WTC11 (cell line): ENCODE data around the gene PUSL1. TPM values are rescaled to one million over a fixed set of nuclear protein-coding genes. Genes with fewer than 3 reads are reported as not detected.

Source experiments
- ATAC-seq: fragments of 200-7000 bp; cut with Tn5 transposase; 2 replicates; pipeline ENCODE4 v1.10.0; 2021; ENCODE audit warnings: mild to moderate bottlenecking, moderate library complexity
- CTCF ChIA-PET: fragments of 300-600 bp; sonication (Branson Sonifier 250); formaldehyde crosslinking; loops from one replicate; lab custom pipeline; 2021; ENCODE audit warnings: antibody characterized with exemption; lab: Charles Lee
- POLR2A ChIA-PET: fragments of 350-600 bp; sonication (Branson Sonifier 250); formaldehyde crosslinking; loops from one replicate; lab custom pipeline; 2021; ENCODE audit warnings: antibody characterized with exemption; lab: Charles Lee
- DNase-seq: peaks from one replicate; pipeline ENCODE4 v3.0.0; 2021; ENCODE audit warnings: low spot score
- H3K27ac Mint-ChIP-seq: 2 replicates; pipeline ENCODE4 v1.8.0; 2021; ENCODE audit warnings: mixed read lengths
- H3K27me3 Mint-ChIP-seq: 2 replicates; pipeline ENCODE4 v1.8.0; 2021; ENCODE audit warnings: low read depth, mild to moderate bottlenecking, moderate library complexity, mixed read lengths
- H3K36me3 Mint-ChIP-seq: 2 replicates; pipeline ENCODE4 v1.8.0; 2021; ENCODE audit warnings: mixed read lengths
- H3K4me1 Mint-ChIP-seq: 2 replicates; pipeline ENCODE4 v1.8.0; 2022; ENCODE audit warnings: mixed read lengths
- H3K4me3 Mint-ChIP-seq: 2 replicates; pipeline ENCODE4 v1.8.0; 2021; ENCODE audit warnings: mild to moderate bottlenecking, moderate library complexity, mixed read lengths
- H3K9me3 Mint-ChIP-seq: 2 replicates; pipeline ENCODE4 v1.8.0; 2021; ENCODE audit warnings: mixed read lengths
- ARID4B ChIP-seq: sonication (generic); formaldehyde crosslinking; IDR thresholded peaks from 2 replicates; pipeline ENCODE4 v1.8.0; 2023; ENCODE audit warnings: missing genetic modification reagents, mild to moderate bottlenecking, borderline replicate concordance
- FOXK1 ChIP-seq: sonication (generic); formaldehyde crosslinking; IDR thresholded peaks from 2 replicates; pipeline ENCODE4 v1.8.0; 2022; ENCODE audit warnings: mild to moderate bottlenecking, moderate library complexity, missing genetic modification reagents
- GRHL2 ChIP-seq: fragments of 250-450 bp; sonication (Bioruptor Pico); IDR thresholded peaks from 2 replicates; pipeline ENCODE4 v1.8.0; 2022; ENCODE audit warnings: mild to moderate bottlenecking, moderate library complexity; ENCODE audit not compliant: insufficient replicate concordance, severe bottlenecking
- GTF2I ChIP-seq: fragments of 250-450 bp; sonication (Bioruptor Pico); conservative IDR thresholded peaks from 2 replicates; pipeline ENCODE4 v1.4.0; 2021; ENCODE audit warnings: mild to moderate bottlenecking
- IRF2 ChIP-seq: sonication (generic); formaldehyde crosslinking; IDR thresholded peaks from 2 replicates; pipeline ENCODE4 v1.8.0; 2022; ENCODE audit warnings: low read depth, missing genetic modification reagents, borderline replicate concordance
- NFATC4 ChIP-seq: fragments of 250-450 bp; sonication (Bioruptor Pico); IDR thresholded peaks from 2 replicates; pipeline ENCODE4 v1.9.0; 2021; ENCODE audit warnings: mild to moderate bottlenecking
- RELA ChIP-seq: sonication (generic); formaldehyde crosslinking; IDR thresholded peaks from 2 replicates; pipeline ENCODE4 v1.8.1; 2022; ENCODE audit warnings: missing genetic modification reagents, mild to moderate bottlenecking, borderline replicate concordance
- RORB ChIP-seq: fragments of 250-450 bp; sonication (Bioruptor Pico); IDR thresholded peaks from 2 replicates; pipeline ENCODE4 v1.9.0; 2021; ENCODE audit warnings: mild to moderate bottlenecking
- SOX15 ChIP-seq: fragments of 250-450 bp; sonication (Bioruptor Pico); IDR thresholded peaks from 2 replicates; pipeline ENCODE4 v1.9.0; 2021; ENCODE audit warnings: mild to moderate bottlenecking
- TCF7 ChIP-seq: sonication (generic); formaldehyde crosslinking; IDR thresholded peaks from 2 replicates; pipeline ENCODE4 v1.8.0; 2022; ENCODE audit warnings: mild to moderate bottlenecking, low read depth, missing genetic modification reagents, moderate library complexity
- TEAD4 ChIP-seq: sonication (generic); formaldehyde crosslinking; IDR thresholded peaks from 2 replicates; pipeline ENCODE4 v1.8.0; 2022; ENCODE audit warnings: mild to moderate bottlenecking, missing genetic modification reagents
- ZBTB21 ChIP-seq: sonication (generic); formaldehyde crosslinking; IDR thresholded peaks from 2 replicates; pipeline ENCODE4 v1.8.1; 2023; ENCODE audit warnings: mild to moderate bottlenecking, missing genetic modification reagents, borderline replicate concordance
- ZNF219 ChIP-seq: sonication (generic); formaldehyde crosslinking; IDR thresholded peaks from 2 replicates; pipeline ENCODE4 v1.8.0; 2023; ENCODE audit warnings: missing genetic modification reagents, mild to moderate bottlenecking, borderline replicate concordance
- ZNF232 ChIP-seq: sonication (generic); formaldehyde crosslinking; IDR thresholded peaks from 2 replicates; pipeline ENCODE4 v1.8.0; 2022; ENCODE audit warnings: mild to moderate bottlenecking, missing genetic modification reagents
- ZNF263 ChIP-seq: sonication (generic); formaldehyde crosslinking; IDR thresholded peaks from 2 replicates; pipeline ENCODE4 v1.8.1; 2022; ENCODE audit warnings: low read depth, mild to moderate bottlenecking, moderate library complexity, missing genetic modification reagents
- ZNF425 ChIP-seq: fragments of 250-450 bp; sonication (Bioruptor Pico); conservative IDR thresholded peaks from 2 replicates; pipeline ENCODE4 v1.9.0; 2021; ENCODE audit warnings: mild to moderate bottlenecking
- total RNA-seq: library from RNA; stranded (reverse); gene quantifications from 3 replicates; pipeline ENCODE4 v1.2.3, GENCODE V29; 2021
- TF ChIP-seq, protein P1 (sequence below): sonication (generic); formaldehyde crosslinking; IDR thresholded peaks from 2 replicates; pipeline ENCODE4 v1.8.0; 2023; ENCODE audit warnings: mild to moderate bottlenecking, missing genetic modification reagents
- TF ChIP-seq, protein P2 (sequence below): fragments of 200-600 bp; IDR thresholded peaks from 2 replicates; pipeline ENCODE4 v1.8.0; 2022; ENCODE audit warnings: antibody characterized with exemption
- TF ChIP-seq, protein P3 (sequence below): sonication (generic); formaldehyde crosslinking; IDR thresholded peaks from 2 replicates; pipeline ENCODE4 v1.8.1; 2023; ENCODE audit warnings: mild to moderate bottlenecking, missing genetic modification reagents, borderline replicate concordance
- TF ChIP-seq, protein P4 (sequence below): fragments of 250-450 bp; sonication (Bioruptor Pico); IDR thresholded peaks from 2 replicates; pipeline ENCODE4 v1.9.0; 2021; ENCODE audit warnings: mild to moderate bottlenecking

Gene PUSL1
- total RNA-seq, 1 experiment from 2014 or later, result 51.5 TPM

- POLR2A ChIA-PET, result interaction anchor here (0.7 kb wide), 2 partner anchors 31 to 50 kb away, joined by 3 read pairs; partner anchors contain the start of gene AURKAIP1
- H3K27ac Mint-ChIP-seq, result peak within 1 kb of the TSS; percentile 86
- TF ChIP-seq IRF2 (CRISPR knock-in tag) (no peak), RELA (0 out of 2 replicates have a peak, but pooled peaks have one; percentile 54), NFATC4 (CRISPR knock-in tag) (no peak), TEAD4 (CRISPR knock-in tag) (no peak), ZNF219 (CRISPR knock-in tag) (no peak), GTF2I (CRISPR knock-in tag) (no peak), GRHL2 (CRISPR knock-in tag) (no peak), FOXK1 (CRISPR knock-in tag) (peak; percentile 69), ZNF232 (no peak), TCF7 (no peak), RORB (CRISPR knock-in tag) (no peak), SOX15 (CRISPR knock-in tag) (no peak), ARID4B (CRISPR knock-in tag) (peak; percentile 89; the same call in 1 of the 2 replicates), ZBTB21 (CRISPR knock-in tag) (no peak), ZNF425 (CRISPR knock-in tag) (no peak), ZNF263 (CRISPR knock-in tag) (no peak)
- TF ChIP-seq, protein P1, sequence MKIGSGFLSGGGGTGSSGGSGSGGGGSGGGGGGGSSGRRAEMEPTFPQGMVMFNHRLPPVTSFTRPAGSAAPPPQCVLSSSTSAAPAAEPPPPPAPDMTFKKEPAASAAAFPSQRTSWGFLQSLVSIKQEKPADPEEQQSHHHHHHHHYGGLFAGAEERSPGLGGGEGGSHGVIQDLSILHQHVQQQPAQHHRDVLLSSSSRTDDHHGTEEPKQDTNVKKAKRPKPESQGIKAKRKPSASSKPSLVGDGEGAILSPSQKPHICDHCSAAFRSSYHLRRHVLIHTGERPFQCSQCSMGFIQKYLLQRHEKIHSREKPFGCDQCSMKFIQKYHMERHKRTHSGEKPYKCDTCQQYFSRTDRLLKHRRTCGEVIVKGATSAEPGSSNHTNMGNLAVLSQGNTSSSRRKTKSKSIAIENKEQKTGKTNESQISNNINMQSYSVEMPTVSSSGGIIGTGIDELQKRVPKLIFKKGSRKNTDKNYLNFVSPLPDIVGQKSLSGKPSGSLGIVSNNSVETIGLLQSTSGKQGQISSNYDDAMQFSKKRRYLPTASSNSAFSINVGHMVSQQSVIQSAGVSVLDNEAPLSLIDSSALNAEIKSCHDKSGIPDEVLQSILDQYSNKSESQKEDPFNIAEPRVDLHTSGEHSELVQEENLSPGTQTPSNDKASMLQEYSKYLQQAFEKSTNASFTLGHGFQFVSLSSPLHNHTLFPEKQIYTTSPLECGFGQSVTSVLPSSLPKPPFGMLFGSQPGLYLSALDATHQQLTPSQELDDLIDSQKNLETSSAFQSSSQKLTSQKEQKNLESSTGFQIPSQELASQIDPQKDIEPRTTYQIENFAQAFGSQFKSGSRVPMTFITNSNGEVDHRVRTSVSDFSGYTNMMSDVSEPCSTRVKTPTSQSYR (CRISPR knock-in tag), result no peak
- TF ChIP-seq, protein P2, sequence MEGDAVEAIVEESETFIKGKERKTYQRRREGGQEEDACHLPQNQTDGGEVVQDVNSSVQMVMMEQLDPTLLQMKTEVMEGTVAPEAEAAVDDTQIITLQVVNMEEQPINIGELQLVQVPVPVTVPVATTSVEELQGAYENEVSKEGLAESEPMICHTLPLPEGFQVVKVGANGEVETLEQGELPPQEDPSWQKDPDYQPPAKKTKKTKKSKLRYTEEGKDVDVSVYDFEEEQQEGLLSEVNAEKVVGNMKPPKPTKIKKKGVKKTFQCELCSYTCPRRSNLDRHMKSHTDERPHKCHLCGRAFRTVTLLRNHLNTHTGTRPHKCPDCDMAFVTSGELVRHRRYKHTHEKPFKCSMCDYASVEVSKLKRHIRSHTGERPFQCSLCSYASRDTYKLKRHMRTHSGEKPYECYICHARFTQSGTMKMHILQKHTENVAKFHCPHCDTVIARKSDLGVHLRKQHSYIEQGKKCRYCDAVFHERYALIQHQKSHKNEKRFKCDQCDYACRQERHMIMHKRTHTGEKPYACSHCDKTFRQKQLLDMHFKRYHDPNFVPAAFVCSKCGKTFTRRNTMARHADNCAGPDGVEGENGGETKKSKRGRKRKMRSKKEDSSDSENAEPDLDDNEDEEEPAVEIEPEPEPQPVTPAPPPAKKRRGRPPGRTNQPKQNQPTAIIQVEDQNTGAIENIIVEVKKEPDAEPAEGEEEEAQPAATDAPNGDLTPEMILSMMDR, result no peak
- TF ChIP-seq, protein P3, sequence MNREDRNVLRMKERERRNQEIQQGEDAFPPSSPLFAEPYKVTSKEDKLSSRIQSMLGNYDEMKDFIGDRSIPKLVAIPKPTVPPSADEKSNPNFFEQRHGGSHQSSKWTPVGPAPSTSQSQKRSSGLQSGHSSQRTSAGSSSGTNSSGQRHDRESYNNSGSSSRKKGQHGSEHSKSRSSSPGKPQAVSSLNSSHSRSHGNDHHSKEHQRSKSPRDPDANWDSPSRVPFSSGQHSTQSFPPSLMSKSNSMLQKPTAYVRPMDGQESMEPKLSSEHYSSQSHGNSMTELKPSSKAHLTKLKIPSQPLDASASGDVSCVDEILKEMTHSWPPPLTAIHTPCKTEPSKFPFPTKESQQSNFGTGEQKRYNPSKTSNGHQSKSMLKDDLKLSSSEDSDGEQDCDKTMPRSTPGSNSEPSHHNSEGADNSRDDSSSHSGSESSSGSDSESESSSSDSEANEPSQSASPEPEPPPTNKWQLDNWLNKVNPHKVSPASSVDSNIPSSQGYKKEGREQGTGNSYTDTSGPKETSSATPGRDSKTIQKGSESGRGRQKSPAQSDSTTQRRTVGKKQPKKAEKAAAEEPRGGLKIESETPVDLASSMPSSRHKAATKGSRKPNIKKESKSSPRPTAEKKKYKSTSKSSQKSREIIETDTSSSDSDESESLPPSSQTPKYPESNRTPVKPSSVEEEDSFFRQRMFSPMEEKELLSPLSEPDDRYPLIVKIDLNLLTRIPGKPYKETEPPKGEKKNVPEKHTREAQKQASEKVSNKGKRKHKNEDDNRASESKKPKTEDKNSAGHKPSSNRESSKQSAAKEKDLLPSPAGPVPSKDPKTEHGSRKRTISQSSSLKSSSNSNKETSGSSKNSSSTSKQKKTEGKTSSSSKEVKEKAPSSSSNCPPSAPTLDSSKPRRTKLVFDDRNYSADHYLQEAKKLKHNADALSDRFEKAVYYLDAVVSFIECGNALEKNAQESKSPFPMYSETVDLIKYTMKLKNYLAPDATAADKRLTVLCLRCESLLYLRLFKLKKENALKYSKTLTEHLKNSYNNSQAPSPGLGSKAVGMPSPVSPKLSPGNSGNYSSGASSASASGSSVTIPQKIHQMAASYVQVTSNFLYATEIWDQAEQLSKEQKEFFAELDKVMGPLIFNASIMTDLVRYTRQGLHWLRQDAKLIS (CRISPR knock-in tag), result no peak
- TF ChIP-seq, protein P4, sequence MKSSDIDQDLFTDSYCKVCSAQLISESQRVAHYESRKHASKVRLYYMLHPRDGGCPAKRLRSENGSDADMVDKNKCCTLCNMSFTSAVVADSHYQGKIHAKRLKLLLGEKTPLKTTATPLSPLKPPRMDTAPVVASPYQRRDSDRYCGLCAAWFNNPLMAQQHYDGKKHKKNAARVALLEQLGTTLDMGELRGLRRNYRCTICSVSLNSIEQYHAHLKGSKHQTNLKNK (CRISPR knock-in tag), result no peak
These were observed 16.3 kb downstream of the PUSL1 start, which contains the start of the genes CPTP and INTS11 for GRCh38 chr1:1324524-1325287. CPTP (plus strand) TSS chr1:1324802; CDS start chr1:1326911, 2,109 bp downstream. INTS11 (minus strand) TSS chr1:1324660; CDS start chr1:1324608, 52 bp downstream.

More at GRCh38 chr1:1324524-1325287, 16.3 kb downstream of the PUSL1 start, which contains the start of the genes CPTP and INTS11:
- peak; percentile 86 for ATAC-seq
- peaks cover 11% of the 10 kb centered on the region for H3K4me1 Mint-ChIP-seq
- H3K4me3 Mint-ChIP-seq, result peak within 1 kb of the TSS; percentile 87
- H3K36me3 Mint-ChIP-seq, result peaks cover under 1% of the 10 kb centered on the region; the same call in 1 of the 2 replicates
- CTCF ChIA-PET, result interaction anchor here (0.5 kb wide), 1 partner anchor 68 kb away, joined by 5 read pairs; no protein-coding TSS in a partner anchor
- H3K9me3 Mint-ChIP-seq, result peaks cover under 1% of the 10 kb centered on the region
- DNase-seq, result peak; percentile 95
- H3K27me3 Mint-ChIP-seq, result no peaks in the 10 kb centered on the region
